K562 (cell line): ENCODE data around the gene TRPC3. TPM values are rescaled to one million over a fixed set of nuclear protein-coding genes. Genes with fewer than 3 reads are reported as not detected.

Source experiments
- ATAC-seq: fragments of 200-7000 bp; cut with Tn5 transposase; 3 replicates; pipeline ENCODE4 v1.9.1; 2020; ENCODE audit warnings: moderate library complexity
- BruUV-seq: library from RNA; stranded (reverse); fragments of 400-500 nt; replicated peaks from 2 replicates; lab custom pipeline; 2021; lab: Mats Ljungman, UMichigan
- CTCF ChIA-PET: fragments of 300-600 bp; formaldehyde crosslinking; extraction: SDS; loops from one replicate; lab custom pipeline; 2021; ENCODE audit warnings: low intra/inter-chr PET ratio; lab: Yijun Ruan, JAX
- POLR2A ChIA-PET: fragments of 300-600, 350-650 bp; sonication (Branson Sonifier 250); formaldehyde crosslinking; extraction: SDS; loops from one replicate; lab custom pipeline; 2021; ENCODE audit warnings: antibody characterized with exemption, inconsistent platforms; lab: Yijun Ruan, JAX
- DNase-seq, 4 experiments: peaks; one replicate each; pipeline versions ENCODE4 v3.0.0 to v3.0.0-alpha.2; 2011 to 2018; ENCODE audit warnings: low spot score in 3 of 4, mixed read lengths in 3 of 4; ENCODE audit errors: extremely low read depth in 1 of 4
- FAIRE-seq: peaks from 2 replicates; lab custom pipeline; 2011; peaks lifted over from hg19 to GRCh38; lab: Jason Lieb, UNC
- H2AFZ ChIP-seq: 2 replicates; pipeline ENCODE4 v1.6.0; 2011; ENCODE audit warnings: low read depth, low read length, control low read depth, inconsistent platforms
- H3K27ac ChIP-seq: fragments of 200-600 bp; 3 replicates; pipeline ENCODE4 v1.8.0; 2011; ENCODE audit warnings: low read depth, mild to moderate bottlenecking, control low read depth, inconsistent platforms, low read length, moderate library complexity, mixed read lengths; ENCODE audit errors: extremely low read depth
- H3K27me3 ChIP-seq, 2 experiments: fragments of 300-600 bp in 1 of 2; 2 replicates in 1 of 2; 3 replicates in 1 of 2; pipeline versions ENCODE4 v1.6.0 to v1.8.0; 2011; ENCODE audit warnings: inconsistent platforms in 2 of 2, low read length in 2 of 2, mild to moderate bottlenecking in 1 of 2, mixed read lengths in 1 of 2, moderate library complexity in 1 of 2; ENCODE audit not compliant: control insufficient read depth in 2 of 2, insufficient read depth in 2 of 2
- H3K36me3 ChIP-seq: fragments of 300-600 bp; 3 replicates; pipeline ENCODE4 v1.8.0; 2011; ENCODE audit warnings: mild to moderate bottlenecking, low read length, inconsistent platforms; ENCODE audit not compliant: control insufficient read depth, insufficient read depth
- H3K4me1 ChIP-seq, 2 experiments: fragments of 200-600 bp in 1 of 2; replicated peaks in 1 of 2; 2 replicates in 1 of 2; 3 replicates in 1 of 2; pipeline versions ENCODE4 v1.5.1 to v1.8.0; 2011; ENCODE audit warnings: inconsistent platforms in 2 of 2, low read length in 2 of 2, mild to moderate bottlenecking in 1 of 2, mixed read lengths in 1 of 2, moderate library complexity in 1 of 2; ENCODE audit not compliant: control insufficient read depth in 2 of 2, insufficient read depth in 2 of 2
- H3K4me2 ChIP-seq: 2 replicates; pipeline ENCODE4 v1.6.1; 2011; ENCODE audit warnings: low read length, control low read depth, inconsistent platforms, mixed read lengths; ENCODE audit not compliant: insufficient read depth
- H3K4me3 ChIP-seq: fragments of 200-600 bp; sonication (generic), shearing (Covaris generic); 2 replicates; pipeline ENCODE4 v1.5.1; 2016; ENCODE audit warnings: control low read depth, inconsistent platforms
- H3K79me2 ChIP-seq: fragments of 200-600 bp; 3 replicates; pipeline ENCODE4 v1.8.0; 2011; ENCODE audit warnings: low read length, inconsistent platforms; ENCODE audit not compliant: control insufficient read depth, insufficient read depth
- H3K9ac ChIP-seq, 2 experiments: 2 replicates each; pipeline versions ENCODE4 v1.6.0 to v1.6.1; 2011; ENCODE audit warnings: low read depth in 2 of 2, low read length in 2 of 2, control low read depth in 1 of 2, inconsistent platforms in 1 of 2, mild to moderate bottlenecking in 1 of 2, mixed read lengths in 1 of 2; ENCODE audit not compliant: insufficient read depth in 1 of 2
- H3K9me1 ChIP-seq: one replicate; pipeline ENCODE4 v1.6.0; 2011; ENCODE audit warnings: inconsistent platforms, mild to moderate bottlenecking, low read length, moderate library complexity; ENCODE audit not compliant: control insufficient read depth, insufficient read depth
- H3K9me3 ChIP-seq: replicated peaks from 2 replicates; pipeline ENCODE4 v1.5.1; 2011; ENCODE audit warnings: low read depth, low read length, inconsistent platforms; ENCODE audit not compliant: control insufficient read depth, insufficient read depth
- H4K20me1 ChIP-seq: replicated peaks from 2 replicates; pipeline ENCODE4 v1.6.1; 2011; ENCODE audit warnings: low read length, inconsistent platforms, mixed read lengths; ENCODE audit not compliant: control insufficient read depth, insufficient read depth
- FUS ChIP-seq: fragments of 200-400 bp; formaldehyde crosslinking; optimal IDR thresholded peaks from 2 replicates; pipeline ENCODE3; 2017; ENCODE audit warnings: low read depth, low read length
- MYC ChIP-seq, 2 experiments: fragments of 250-450 bp in 1 of 2; sonication (Bioruptor Pico) in 1 of 2; IDR thresholded peaks; 2 replicates each; pipeline versions ENCODE4 v1.5.1 to v1.6.1; 2012 to 2021; ENCODE audit warnings: low read depth in 2 of 2, borderline replicate concordance in 1 of 2, improper control_type of control experiment in 1 of 2, low read length in 1 of 2, mild to moderate bottlenecking in 1 of 2, moderate library complexity in 1 of 2
- PHB ChIP-seq: fragments of 250-450 bp; sonication (Bioruptor Pico); IDR thresholded peaks from 2 replicates; pipeline ENCODE4 v1.5.0; 2021
- RBM39 ChIP-seq: fragments of 200-400 bp; formaldehyde crosslinking; optimal IDR thresholded peaks from 2 replicates; pipeline ENCODE3; 2018; ENCODE audit warnings: low read depth, low read length
- RCOR1 ChIP-seq, 2 experiments: IDR thresholded peaks; 2 replicates each; pipeline ENCODE4 v1.6.1; 2012; ENCODE audit warnings: low read depth in 2 of 2, low read length in 2 of 2, borderline replicate concordance in 1 of 2, improper control_type of control experiment in 1 of 2
- RHOXF2B ChIP-seq: fragments of 250-450 bp; sonication (Bioruptor Pico); conservative IDR thresholded peaks from 2 replicates; pipeline ENCODE4 v1.5.1; 2021
- TAF1 ChIP-seq: IDR thresholded peaks from 2 replicates; pipeline ENCODE4 v1.6.1; 2011; ENCODE audit warnings: mild to moderate bottlenecking, low read length, moderate library complexity; ENCODE audit not compliant: insufficient read depth, control insufficient read depth, severe bottlenecking; ENCODE audit errors: extremely low read depth
- TEAD4 ChIP-seq, 2 experiments: sonication (generic) in 1 of 2; formaldehyde crosslinking in 1 of 2; IDR thresholded peaks; 2 replicates each; pipeline versions ENCODE4 v1.6.1 to v1.8.0; 2012 to 2022; ENCODE audit warnings: borderline replicate concordance in 1 of 2, inconsistent platforms in 1 of 2, low read length in 1 of 2, mild to moderate bottlenecking in 1 of 2, missing genetic modification reagents in 1 of 2
- ZNF23 ChIP-seq: fragments of 250-450 bp; sonication (Bioruptor Pico); IDR thresholded peaks from 2 replicates; pipeline ENCODE4 v1.4.0; 2020; ENCODE audit warnings: mild to moderate bottlenecking
- ZNF644 ChIP-seq: fragments of 200-800 bp; sonication (Bioruptor generic); IDR thresholded peaks from 2 replicates; pipeline ENCODE4 v1.6.1; 2016; ENCODE audit warnings: low read depth, missing genetic modification characterization, missing compliant biosample characterization
- WGBS: fragments of 100-300 bp; shearing (Covaris generic); methylation state at CpG from one replicate; pipeline ENCODE4 v1.1.6; 2016; ENCODE audit warnings: low coverage, mixed read lengths; ENCODE audit not compliant: insufficient coverage; ENCODE audit errors: missing lambda C conversion rate; 5-methylcytosine and 5-hydroxymethylcytosine counted together
- in situ Hi-C: fragments of 300-500 bp; cut with MboI; formaldehyde crosslinking; loops from 4 replicates; pipeline ENCODE4 v1.15.0; 2018; ENCODE audit warnings: inconsistent platforms, mixed read lengths
- intact Hi-C: fragments of 100-400 bp; cut with micrococcal nuclease; formaldehyde crosslinking; loops from 2 replicates; pipeline ENCODE4 v1.14.2; 2022
- polyA plus RNA-seq, 8 experiments: library from polyadenylated mRNA; depleted of rRNA in 4 of 8; stranded (reverse) in 5 of 8; unstranded in 3 of 8; fragments of >200 nt; fragmentation: Nextera tagmentation in 2 of 8; fragmentation: Illumina TruSeq in 1 of 8; extraction: Ambion mirVana in 2 of 8; extraction: Trizol in 1 of 8; gene quantifications; 2 replicates each; pipeline versions ENCODE4 v1.2.1 to v1.2.3, GENCODE V29; 2011 to 2014; ENCODE audit warnings: inconsistent platforms in 1 of 8, missing spikeins in 1 of 8
- total RNA-seq, 7 experiments: library from RNA; depleted of rRNA in 6 of 7; stranded (reverse); fragments of >200 nt in 6 of 7; fragmentation: Illumina TruSeq in 2 of 7; extraction: Trizol in 2 of 7; gene quantifications; 2 replicates each; pipeline versions ENCODE4 v1.2.1 to v1.2.3, GENCODE V29; 2011 to 2021; ENCODE audit warnings: low replicate concordance in 1 of 7
- TF ChIP-seq, protein P1 (sequence below): sonication (generic); formaldehyde crosslinking; IDR thresholded peaks from 2 replicates; pipeline ENCODE4 v1.4.0; 2020; ENCODE audit warnings: mild to moderate bottlenecking, missing genetic modification reagents
- TF ChIP-seq, protein P2 (sequence below): fragments of 450-650 bp; IDR thresholded peaks from one replicate; pipeline ENCODE4 v1.6.1; 2018; ENCODE audit warnings: mild to moderate bottlenecking, moderate library complexity; ENCODE audit not compliant: partially characterized antibody

TRPC3 gene
- total and polyA plus RNA-seq, 9 of the 15 experiments (the other 6 are each of a cell fraction or from before 2014, with no cell fraction given), result 0.01 to 0.27 (median 0.11) TPM

DNA sequence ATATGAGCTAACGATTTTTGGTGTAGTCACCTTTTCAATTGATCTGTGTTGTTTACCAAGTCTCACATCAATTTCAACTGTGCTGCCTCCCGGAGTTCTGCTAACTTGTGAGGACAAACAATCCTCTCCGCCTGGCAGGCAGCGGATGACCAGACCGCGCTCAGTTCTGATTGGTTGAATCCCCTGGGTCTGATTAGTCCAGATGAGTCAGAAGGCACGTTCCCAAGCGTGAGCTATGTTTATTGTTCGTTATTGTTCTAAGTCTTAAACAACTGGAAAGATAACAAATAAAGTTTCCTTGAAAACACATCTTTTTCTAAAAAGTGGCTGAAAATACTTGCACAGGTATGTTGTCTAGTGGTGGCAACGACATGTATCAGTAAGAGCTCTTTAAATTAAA, 37.9 kb upstream of the TRPC3 start (continued):
- TF ChIP-seq, protein P1, sequence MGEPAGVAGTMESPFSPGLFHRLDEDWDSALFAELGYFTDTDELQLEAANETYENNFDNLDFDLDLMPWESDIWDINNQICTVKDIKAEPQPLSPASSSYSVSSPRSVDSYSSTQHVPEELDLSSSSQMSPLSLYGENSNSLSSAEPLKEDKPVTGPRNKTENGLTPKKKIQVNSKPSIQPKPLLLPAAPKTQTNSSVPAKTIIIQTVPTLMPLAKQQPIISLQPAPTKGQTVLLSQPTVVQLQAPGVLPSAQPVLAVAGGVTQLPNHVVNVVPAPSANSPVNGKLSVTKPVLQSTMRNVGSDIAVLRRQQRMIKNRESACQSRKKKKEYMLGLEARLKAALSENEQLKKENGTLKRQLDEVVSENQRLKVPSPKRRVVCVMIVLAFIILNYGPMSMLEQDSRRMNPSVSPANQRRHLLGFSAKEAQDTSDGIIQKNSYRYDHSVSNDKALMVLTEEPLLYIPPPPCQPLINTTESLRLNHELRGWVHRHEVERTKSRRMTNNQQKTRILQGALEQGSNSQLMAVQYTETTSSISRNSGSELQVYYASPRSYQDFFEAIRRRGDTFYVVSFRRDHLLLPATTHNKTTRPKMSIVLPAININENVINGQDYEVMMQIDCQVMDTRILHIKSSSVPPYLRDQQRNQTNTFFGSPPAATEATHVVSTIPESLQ, result no peak
- no peak for TF ChIP-seq PHB

DNA sequence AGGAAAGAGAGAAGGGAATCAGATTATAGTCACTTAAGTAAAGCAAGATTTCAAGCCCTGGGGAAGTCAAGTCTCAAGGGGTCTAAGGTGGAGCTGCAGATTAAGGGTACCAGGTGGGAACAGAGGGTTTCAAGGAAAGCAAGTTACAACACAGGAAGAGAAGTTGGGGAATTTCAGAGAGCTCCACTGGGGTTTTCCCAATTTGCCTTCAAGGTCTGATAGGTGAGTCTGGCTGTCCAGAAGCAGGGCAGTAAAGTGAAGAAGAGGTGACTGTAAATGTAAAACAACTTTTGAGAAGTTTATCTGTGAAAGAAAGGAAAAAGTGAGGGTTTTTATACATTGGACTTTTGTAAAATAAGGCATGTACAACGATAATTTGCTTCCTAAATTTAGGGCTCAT, 37.1 kb upstream of the TRPC3 start:
- Histone ChIP-seq H3K27me3 (no peaks in the 10 kb centered on the region), H2AFZ (peak overlapping the region; percentile 45; the same call in 1 of the 2 replicates), H3K36me3 (no peaks in the 10 kb centered on the region), H3K9me1 (no peaks in the 10 kb centered on the region), H3K4me2 (no peak overlapping the region), H3K9me3 (no peaks in the 10 kb centered on the region), H3K79me2 (no peaks in the 10 kb centered on the region), H3K4me3 (no peak overlapping the region), H3K9ac (no peak overlapping the region), H4K20me1 (no peaks in the 10 kb centered on the region), H3K4me1 (peaks cover 4 to 28% of the 10 kb centered on the region in 2 experiments; a peak in 3 of 5 replicates), H3K27ac (no peak overlapping the region)
- ATAC-seq (no peak), DNase-seq (no peak), FAIRE-seq (no peak)
- ChIA-PET CTCF (no interaction called here), POLR2A (interaction anchor here (1.0 kb wide), 1 partner anchor 188 kb away, joined by 3 read pairs; the partner anchor contains the start of gene EXOSC9)
- 6% methylated on average over 1 of the region's 1 CpG for WGBS
- in situ Hi-C loops (no loop called here), intact Hi-C loops (no loop called here)
- TF ChIP-seq TEAD4 (IDR thresholded peaks at IDR 0.05; ENCODE audit: low read length), result no peak
- no peak for TF ChIP-seq TEAD4 (CRISPR knock-in tag; IDR thresholded peaks at IDR 0.05; ENCODE audit: borderline replicate concordance)
- TF ChIP-seq RBM39, result no peak
- TF ChIP-seq, protein P2, sequence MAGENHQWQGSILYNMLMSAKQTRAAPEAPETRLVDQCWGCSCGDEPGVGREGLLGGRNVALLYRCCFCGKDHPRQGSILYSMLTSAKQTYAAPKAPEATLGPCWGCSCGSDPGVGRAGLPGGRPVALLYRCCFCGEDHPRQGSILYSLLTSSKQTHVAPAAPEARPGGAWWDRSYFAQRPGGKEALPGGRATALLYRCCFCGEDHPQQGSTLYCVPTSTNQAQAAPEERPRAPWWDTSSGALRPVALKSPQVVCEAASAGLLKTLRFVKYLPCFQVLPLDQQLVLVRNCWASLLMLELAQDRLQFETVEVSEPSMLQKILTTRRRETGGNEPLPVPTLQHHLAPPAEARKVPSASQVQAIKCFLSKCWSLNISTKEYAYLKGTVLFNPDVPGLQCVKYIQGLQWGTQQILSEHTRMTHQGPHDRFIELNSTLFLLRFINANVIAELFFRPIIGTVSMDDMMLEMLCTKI, result no peak
- no peak for TF ChIP-seq RHOXF2B (CRISPR knock-in tag)
- TF ChIP-seq FUS, result no peak
- no peak for TF ChIP-seq ZNF644 (tag)
- no peak for TF ChIP-seq MYC (IDR thresholded peaks at IDR 0.05; ENCODE audit: low read depth, low read length)
- TF ChIP-seq MYC (CRISPR knock-in tag; IDR thresholded peaks at IDR 0.05; ENCODE audit: borderline replicate concordance, low read depth), result no peak
- no peak for TF ChIP-seq TAF1
- TF ChIP-seq ZNF23, result no peak
- no peak for TF ChIP-seq RCOR1 (IDR thresholded peaks at IDR 0.05; ENCODE audit: borderline replicate concordance in 1 of 2, low read depth in 2 of 2, low read length in 2 of 2)
- no TSS peak for BruUV-seq
